WTC11 (cell line): ENCODE results near the gene FBXO45.

Source experiments
- CREB1 ChIP-seq: sonication (generic); formaldehyde crosslinking; IDR thresholded peaks from 2 replicates; pipeline ENCODE4 v1.8.0; 2023; ENCODE audit warnings: mild to moderate bottlenecking, missing genetic modification reagents
- ETV6 ChIP-seq: sonication (generic); formaldehyde crosslinking; IDR thresholded peaks from 2 replicates; pipeline ENCODE4 v1.8.1; 2022; ENCODE audit warnings: mild to moderate bottlenecking, missing genetic modification reagents
- GTF2I ChIP-seq: fragments of 250-450 bp; sonication (Bioruptor Pico); conservative IDR thresholded peaks from 2 replicates; pipeline ENCODE4 v1.4.0; 2021; ENCODE audit warnings: mild to moderate bottlenecking
- JUN ChIP-seq: sonication (generic); formaldehyde crosslinking; IDR thresholded peaks from 2 replicates; pipeline ENCODE4 v1.8.0; 2023; ENCODE audit warnings: mild to moderate bottlenecking, missing genetic modification reagents
- NR3C1 ChIP-seq: sonication (generic); formaldehyde crosslinking; conservative IDR thresholded peaks from 2 replicates; pipeline ENCODE4 v1.8.1; 2023; ENCODE audit warnings: low read depth, mild to moderate bottlenecking, missing genetic modification reagents
- PRRX2 ChIP-seq: fragments of 250-450 bp; sonication (Bioruptor Pico); IDR thresholded peaks from 2 replicates; pipeline ENCODE4 v1.8.0; 2021; ENCODE audit warnings: mild to moderate bottlenecking
- TEAD1 ChIP-seq: sonication (generic); formaldehyde crosslinking; IDR thresholded peaks from 2 replicates; pipeline ENCODE4 v1.8.0; 2022; ENCODE audit warnings: mild to moderate bottlenecking, missing genetic modification reagents
- TP53 ChIP-seq: sonication (generic); formaldehyde crosslinking; IDR thresholded peaks from 2 replicates; pipeline ENCODE4 v1.8.1; 2023; ENCODE audit warnings: mild to moderate bottlenecking, missing genetic modification reagents
- TF ChIP-seq, protein P1 (sequence below): fragments of 200-600 bp; IDR thresholded peaks from 2 replicates; pipeline ENCODE4 v1.8.0; 2022; ENCODE audit warnings: antibody characterized with exemption
- TF ChIP-seq, protein P2 (sequence below): sonication (generic); formaldehyde crosslinking; conservative IDR thresholded peaks from 2 replicates; pipeline ENCODE4 v1.8.1; 2022; ENCODE audit warnings: mild to moderate bottlenecking, missing genetic modification reagents

GRCh38 chr3:196547067-196547466 lies 21.4 kb upstream of the FBXO45 start:
- TF ChIP-seq, protein P1, sequence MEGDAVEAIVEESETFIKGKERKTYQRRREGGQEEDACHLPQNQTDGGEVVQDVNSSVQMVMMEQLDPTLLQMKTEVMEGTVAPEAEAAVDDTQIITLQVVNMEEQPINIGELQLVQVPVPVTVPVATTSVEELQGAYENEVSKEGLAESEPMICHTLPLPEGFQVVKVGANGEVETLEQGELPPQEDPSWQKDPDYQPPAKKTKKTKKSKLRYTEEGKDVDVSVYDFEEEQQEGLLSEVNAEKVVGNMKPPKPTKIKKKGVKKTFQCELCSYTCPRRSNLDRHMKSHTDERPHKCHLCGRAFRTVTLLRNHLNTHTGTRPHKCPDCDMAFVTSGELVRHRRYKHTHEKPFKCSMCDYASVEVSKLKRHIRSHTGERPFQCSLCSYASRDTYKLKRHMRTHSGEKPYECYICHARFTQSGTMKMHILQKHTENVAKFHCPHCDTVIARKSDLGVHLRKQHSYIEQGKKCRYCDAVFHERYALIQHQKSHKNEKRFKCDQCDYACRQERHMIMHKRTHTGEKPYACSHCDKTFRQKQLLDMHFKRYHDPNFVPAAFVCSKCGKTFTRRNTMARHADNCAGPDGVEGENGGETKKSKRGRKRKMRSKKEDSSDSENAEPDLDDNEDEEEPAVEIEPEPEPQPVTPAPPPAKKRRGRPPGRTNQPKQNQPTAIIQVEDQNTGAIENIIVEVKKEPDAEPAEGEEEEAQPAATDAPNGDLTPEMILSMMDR = no peak
- TF ChIP-seq ETV6 (CRISPR knock-in tag) = no peak
- no peak for TF ChIP-seq CREB1
- TF ChIP-seq TP53 = no peak
- no peak for TF ChIP-seq PRRX2 (CRISPR knock-in tag)
- no peak for TF ChIP-seq NR3C1 (CRISPR knock-in tag)
- no peak for TF ChIP-seq TEAD1
- TF ChIP-seq JUN (CRISPR knock-in tag) = no peak
- no peak for TF ChIP-seq GTF2I (CRISPR knock-in tag)
- TF ChIP-seq, protein P2, sequence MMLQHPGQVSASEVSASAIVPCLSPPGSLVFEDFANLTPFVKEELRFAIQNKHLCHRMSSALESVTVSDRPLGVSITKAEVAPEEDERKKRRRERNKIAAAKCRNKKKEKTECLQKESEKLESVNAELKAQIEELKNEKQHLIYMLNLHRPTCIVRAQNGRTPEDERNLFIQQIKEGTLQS (CRISPR knock-in tag) = no peak
